CD4-positive, alpha-beta T cell treated with Interleukin-6 at 100 ng/mL for 8 hours (primary cell): ENCODE data around the gene CLTA.
"Not testable (repeated sequence)": the region's sequence is repeated elsewhere in the genome, so short reads cannot be mapped to it uniquely, and the experiment has no call there.

Source experiments
- DNase-seq: peaks from one replicate; pipeline ENCODE4 v3.0.0-alpha.2; 2020; ENCODE audit warnings: mixed read lengths, low spot score

Gene CLTA

GRCh38 chr9:36189976-36190375 lies 745 bp upstream of the CLTA start:
- DNase-seq: no peak

DNA sequence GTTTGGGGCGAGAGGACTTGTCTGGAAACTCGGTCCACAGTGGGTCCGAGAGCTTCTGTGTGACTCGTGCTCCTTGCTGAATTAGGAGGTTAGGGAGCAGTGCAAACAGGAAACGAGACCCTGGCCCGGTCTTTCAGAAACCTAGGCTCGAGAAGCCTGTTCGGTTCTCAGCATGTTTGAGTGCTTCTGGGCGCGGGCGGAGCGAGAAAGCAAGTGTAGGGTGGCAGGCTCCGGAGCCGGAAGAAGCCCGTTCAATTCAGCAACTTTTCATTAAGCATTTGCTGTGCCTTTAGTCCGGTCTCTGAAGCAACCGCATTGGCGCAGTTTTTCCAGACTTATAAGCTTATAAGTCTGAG lies 547 bp downstream of the CLTA start:
- peak; percentile 31 for DNase-seq

- no peak for DNase-seq
Observed at GRCh38 chr9:36191686-36192085, 965 bp downstream of the CLTA start.

GRCh38 chr9:36192196-36192595 lies 1.5 kb downstream of the CLTA start:
- DNase-seq: no peak

DNA sequence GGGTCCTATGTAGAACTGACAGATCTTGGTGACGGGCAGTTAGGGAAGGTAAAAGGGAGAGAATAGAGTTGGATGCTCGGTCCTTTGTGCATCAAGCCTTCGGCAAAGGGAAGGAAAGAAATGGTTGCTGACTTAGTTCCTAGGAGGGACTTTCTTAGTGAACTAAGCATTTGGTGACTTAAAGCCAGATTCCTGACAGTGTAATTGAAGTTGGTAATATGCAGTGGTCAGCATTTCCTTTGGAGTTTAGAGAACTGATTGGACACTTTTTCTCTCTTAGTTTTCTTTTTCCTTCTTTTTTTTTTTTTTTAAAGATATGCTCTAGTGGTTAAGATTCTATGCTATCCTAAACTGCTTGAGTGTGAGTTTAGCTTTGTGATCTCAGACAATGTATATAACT lies 2.3 kb downstream of the CLTA start:
- no peak for DNase-seq

GRCh38 chr9:36194326-36195000 lies 3.7 kb downstream of the CLTA start:
- no peak for DNase-seq

- DNase-seq: no peak
Observed at GRCh38 chr9:36204906-36205547, 14.3 kb downstream of the CLTA start.

DNA sequence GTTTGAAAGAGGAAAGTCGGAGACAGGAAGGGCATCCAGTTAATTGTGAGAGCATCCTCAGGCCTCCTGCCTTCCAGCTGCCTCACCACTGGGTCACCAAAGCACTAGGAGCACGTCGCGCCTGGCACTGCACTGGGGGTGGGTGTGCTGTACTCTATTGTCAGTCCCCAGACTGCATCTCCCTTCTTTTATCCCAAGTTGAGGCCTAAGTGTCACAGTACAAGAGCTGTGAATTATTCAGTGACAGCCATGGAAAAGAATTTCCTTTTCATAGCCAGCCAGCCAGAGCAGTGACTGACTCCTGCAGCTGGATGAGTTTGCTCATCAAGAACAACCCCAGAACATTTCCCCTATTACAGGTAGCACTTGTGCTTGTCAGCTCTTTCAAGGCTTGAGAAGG lies 16.3 kb downstream of the CLTA start:
- no peak for DNase-seq

DNA sequence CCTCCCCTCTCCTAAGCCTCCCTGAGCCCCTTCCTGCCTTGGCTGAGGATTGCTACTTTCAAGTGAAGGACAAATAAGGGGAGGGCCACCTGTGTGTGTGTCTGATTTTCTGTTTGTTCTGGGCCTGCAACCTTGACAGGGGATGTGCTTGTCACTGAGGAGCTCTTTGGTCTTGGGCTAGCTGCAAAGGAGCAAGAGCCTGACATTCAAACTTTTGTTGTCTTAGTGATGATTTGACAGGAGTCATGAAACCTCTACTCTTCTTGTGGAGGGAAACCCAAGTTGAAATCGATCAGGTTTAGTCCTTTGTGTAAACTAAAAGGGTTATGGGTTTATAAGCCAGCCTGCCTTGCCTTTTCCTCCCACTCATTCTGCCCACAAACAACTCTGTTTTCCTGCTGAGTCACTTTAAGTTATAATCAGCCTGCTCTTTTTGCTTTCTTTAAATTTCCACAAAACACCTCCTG lies 16.9 kb downstream of the CLTA start:
- no peak for DNase-seq

DNA sequence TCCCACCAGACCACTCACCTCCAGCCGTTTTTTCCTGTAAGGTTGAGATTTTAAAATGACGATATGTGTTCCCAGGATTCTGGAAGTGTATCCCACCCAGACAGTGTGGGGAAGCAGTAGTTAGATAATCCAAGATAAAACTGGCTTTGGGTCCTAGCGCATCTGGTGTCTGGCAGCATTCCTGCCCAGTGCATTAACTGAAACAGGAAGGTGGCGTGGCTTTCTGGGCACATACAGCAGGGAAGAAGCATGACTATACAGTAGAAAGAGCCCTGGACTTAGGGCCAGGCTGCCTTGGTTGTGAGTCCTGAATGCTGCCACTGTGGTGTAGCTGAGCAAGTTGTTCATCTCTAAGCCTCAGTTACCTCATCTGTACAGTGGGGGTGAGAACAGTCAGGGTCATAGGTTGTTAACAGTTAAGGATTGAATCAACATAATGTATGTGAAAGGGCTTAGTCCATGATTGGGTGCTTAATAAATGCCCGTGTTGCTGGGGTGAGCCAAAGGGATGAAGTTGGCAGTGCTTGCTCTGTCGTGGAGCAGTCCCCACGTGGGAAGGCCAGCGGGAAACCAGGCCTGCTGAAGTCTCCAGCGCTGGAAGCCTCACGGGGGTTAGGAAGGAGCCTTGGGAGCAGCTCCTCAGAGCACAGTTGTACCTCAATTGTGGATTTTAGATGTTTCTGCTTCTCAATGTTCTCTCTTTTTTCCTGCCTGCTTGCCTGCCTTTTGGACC lies 18.0 kb downstream of the CLTA start:
- DNase-seq: no peak

- DNase-seq: no peak
Observed at GRCh38 chr9:36210722-36211121, 20.0 kb downstream of the CLTA start.

DNA sequence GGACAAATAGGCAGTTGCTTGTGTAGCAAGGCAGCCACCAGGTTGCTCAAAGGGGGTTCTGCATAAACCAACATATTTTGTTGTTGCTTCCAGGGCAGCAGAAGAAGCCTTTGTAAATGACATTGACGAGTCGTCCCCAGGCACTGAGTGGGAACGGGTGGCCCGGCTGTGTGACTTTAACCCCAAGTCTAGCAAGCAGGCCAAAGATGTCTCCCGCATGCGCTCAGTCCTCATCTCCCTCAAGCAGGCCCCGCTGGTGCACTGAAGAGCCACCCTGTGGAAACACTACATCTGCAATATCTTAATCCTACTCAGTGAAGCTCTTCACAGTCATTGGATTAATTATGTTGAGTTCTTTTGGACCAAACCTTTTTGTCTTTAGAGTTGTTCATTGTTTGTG lies 20.8 kb downstream of the CLTA start:
- DNase-seq: no peak

DNA sequence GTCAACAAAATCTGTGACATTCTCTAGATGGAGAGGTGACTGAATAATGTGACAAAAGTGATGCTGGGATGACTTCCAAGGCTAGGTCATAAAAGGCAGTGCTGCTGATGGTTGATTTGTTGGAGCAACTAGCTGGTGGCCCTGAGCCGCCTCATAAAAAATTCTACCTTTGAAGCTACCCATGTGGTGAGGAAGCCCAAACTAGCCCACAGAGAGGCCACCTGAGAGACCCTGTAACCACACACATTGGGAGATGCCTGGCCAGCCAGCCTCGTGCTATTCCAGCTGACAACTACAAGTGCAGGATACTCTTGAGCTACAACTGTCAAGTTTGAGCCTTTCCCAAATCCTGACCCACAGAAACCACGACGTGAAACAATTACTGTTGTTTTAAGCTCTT lies 22.7 kb downstream of the CLTA start:
- DNase-seq: no peak

GRCh38 chr9:36213989-36214388 lies 23.3 kb downstream of the CLTA start:
- no peak for DNase-seq

- no peak for DNase-seq
Observed at GRCh38 chr9:36214571-36214970, 23.9 kb downstream of the CLTA start.

DNA sequence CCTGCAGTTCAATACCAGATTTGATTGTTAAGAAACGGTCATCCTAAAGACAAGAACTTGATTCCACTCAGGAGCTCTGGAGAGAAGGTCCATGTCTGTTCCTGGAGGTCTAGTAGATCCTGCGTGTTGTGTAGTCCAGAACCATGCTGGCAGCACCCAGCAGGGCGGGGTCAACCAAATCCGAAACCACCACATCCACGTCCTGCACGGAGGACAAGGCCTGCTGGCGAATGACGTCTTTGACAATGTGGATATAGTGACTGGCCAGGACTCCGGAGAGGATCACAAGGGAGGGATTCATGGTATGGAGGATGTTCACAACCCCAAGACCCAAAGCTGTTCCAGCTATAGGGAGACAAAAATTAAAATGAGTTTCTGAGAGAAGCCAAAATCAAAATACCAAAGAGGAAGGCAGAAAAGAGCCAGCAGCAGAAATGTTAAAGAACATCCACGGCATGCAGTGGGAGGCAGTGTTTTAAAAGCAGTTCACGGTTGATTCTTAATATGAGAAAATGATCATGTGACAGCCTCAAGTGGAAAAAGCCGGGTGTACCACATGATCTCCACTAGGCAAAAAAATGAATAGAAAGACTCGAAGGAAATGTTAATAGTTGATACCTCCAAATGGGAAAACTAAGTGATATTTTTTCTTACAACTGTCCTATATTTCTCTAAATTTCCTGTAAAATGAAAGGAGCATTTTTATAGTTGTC lies 26.7 kb downstream of the CLTA start:
- no peak for DNase-seq

- no peak for DNase-seq
Observed at GRCh38 chr9:36218011-36218410, 27.3 kb downstream of the CLTA start.

DNA sequence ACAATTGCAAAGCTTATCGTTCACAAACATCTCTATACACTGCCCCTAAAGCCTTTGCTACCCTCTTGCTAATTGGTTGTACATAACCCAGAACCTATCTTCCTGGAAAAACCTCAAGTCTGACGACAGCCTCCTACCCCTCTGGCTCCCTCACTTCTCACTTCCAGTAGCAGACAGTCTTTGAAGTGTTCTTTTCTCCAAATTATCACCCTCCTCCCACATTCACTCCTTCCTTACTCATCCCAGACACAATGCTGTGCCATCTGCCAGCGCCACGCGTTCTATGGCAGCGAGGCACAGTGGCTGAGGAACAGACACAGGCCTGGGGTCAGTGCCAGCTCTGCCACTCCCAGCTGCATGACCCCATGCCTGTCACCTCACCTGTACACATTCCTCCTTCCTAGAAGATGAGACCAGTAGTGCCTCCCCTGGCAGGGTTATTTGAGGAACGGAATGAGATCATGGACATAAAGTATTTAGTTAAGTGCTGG lies 27.7 kb downstream of the CLTA start:
- no peak for DNase-seq

DNA sequence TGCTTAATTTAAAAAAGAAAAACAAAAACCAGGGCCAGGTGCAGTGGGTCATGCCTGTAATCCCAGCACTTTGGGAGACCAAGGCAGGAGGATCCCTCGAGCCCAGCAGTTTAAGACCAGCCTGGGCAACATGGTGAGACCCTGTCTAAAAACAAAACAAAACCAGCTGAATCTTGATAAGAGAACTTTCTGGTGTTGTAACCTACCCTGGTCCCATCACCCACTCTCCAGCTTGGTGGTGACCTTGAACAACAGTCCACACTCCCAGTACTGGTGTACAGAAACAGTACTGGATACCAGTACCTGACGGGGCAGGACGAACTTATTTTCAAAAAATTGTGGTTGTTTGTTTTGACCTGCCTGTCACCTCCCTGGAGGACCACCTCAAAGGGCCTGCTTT lies 30.9 kb downstream of the CLTA start:
- DNase-seq: no peak

- no peak for DNase-seq
Observed at GRCh38 chr9:36222449-36222848, 31.7 kb downstream of the CLTA start.

DNA sequence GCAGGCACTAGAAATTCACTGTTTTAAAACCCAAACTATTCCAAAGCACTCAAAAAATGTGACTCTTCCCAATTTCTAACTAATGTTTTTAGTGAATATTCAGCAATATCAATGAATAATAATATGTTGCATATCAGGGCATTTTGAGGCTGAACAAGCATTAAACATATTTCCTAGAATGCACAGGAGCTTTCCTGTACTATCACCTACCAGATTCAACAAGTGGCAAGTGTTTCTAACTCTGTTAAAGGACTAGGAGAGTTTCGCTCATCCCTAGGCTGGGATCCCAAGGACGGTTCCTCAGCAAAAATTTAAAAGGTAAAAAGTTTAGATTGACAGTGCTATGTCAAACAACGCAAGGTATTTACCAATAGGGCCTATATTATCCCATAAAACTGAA lies 46.5 kb downstream of the CLTA start:
- DNase-seq: no peak

GRCh38 chr9:36239205-36239604 lies 48.5 kb downstream of the CLTA start:
- not testable (repeated sequence) for DNase-seq

DNA sequence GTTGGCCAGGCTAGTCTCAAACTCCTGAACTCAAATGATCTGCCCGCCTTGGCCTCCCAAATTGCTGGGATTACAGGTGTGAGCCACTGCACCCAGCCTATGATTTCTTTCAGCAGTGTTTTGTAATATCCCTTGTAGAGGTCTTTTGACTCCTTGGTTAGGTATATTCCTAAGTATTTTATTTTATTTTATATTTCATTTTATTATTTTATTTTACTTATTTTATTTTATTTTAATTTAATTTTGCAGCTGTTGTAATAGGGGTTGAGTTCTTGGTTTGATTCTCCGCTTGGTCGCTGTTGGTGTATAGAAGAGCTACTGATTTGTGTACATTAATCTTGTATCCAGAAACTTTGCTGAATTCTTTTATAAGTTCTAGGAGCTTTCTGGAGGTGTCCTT lies 49.0 kb downstream of the CLTA start:
- DNase-seq: not testable (repeated sequence)
